SJCRH30 (cell line): ENCODE measurements around the gene LDB2. TPM values are rescaled to one million over a fixed set of nuclear protein-coding genes. Genes with fewer than 3 reads are reported as not detected.

Experiments
- DNase-seq, 2 experiments: peaks; one replicate each; pipeline ENCODE4 v3.0.0-alpha.2; 2015 to 2020
- H3K27ac ChIP-seq: fragments of 250-450 bp; sonication (Bioruptor Pico); 2 replicates; pipeline ENCODE4 v1.5.1; 2020; ENCODE audit warnings: mild to moderate bottlenecking, moderate library complexity
- H3K27me3 ChIP-seq: fragments of 250-450 bp; sonication (Bioruptor Pico); 2 replicates; pipeline ENCODE4 v1.5.1; 2020; ENCODE audit warnings: mild to moderate bottlenecking, moderate library complexity
- H3K36me3 ChIP-seq: fragments of 250-450 bp; sonication (Bioruptor Pico); 2 replicates; pipeline ENCODE4 v1.5.1; 2020; ENCODE audit warnings: mild to moderate bottlenecking, moderate library complexity
- H3K4me1 ChIP-seq: fragments of 250-450 bp; sonication (Bioruptor Pico); 2 replicates; pipeline ENCODE4 v1.5.1; 2020; ENCODE audit warnings: mild to moderate bottlenecking, moderate library complexity
- H3K4me3 ChIP-seq: fragments of 250-450 bp; sonication (Bioruptor Pico); 2 replicates; pipeline ENCODE4 v1.5.1; 2020; ENCODE audit warnings: mild to moderate bottlenecking, moderate library complexity
- H3K9me3 ChIP-seq: fragments of 250-450 bp; sonication (Bioruptor Pico); replicated peaks from 2 replicates; pipeline ENCODE4 v1.5.1; 2020; ENCODE audit warnings: mild to moderate bottlenecking, moderate library complexity
- total RNA-seq: library from RNA; depleted of rRNA; stranded (reverse); fragments of >200 nt; shearing (Covaris generic); gene quantifications from 2 replicates; pipeline ENCODE4 v1.2.3, GENCODE V29; 2014

Gene LDB2
- total RNA-seq, 1 experiment from 2014 or later = 0.51 TPM

- Histone ChIP-seq H3K27me3 (peaks cover 11% of the 10 kb centered on the region; the same call in 1 of the 2 replicates), H3K27ac (no peak overlapping the region), H3K4me3 (no peak overlapping the region), H3K9me3 (no peaks in the 10 kb centered on the region), H3K36me3 (no peaks in the 10 kb centered on the region), H3K4me1 (0 out of 2 replicates have a peak, but pooled peaks cover 3% of the 10 kb centered on the region)
- no peak for DNase-seq
Measured at GRCh38 chr4:16593386-16593785, 305.1 kb downstream of the LDB2 start.

DNA sequence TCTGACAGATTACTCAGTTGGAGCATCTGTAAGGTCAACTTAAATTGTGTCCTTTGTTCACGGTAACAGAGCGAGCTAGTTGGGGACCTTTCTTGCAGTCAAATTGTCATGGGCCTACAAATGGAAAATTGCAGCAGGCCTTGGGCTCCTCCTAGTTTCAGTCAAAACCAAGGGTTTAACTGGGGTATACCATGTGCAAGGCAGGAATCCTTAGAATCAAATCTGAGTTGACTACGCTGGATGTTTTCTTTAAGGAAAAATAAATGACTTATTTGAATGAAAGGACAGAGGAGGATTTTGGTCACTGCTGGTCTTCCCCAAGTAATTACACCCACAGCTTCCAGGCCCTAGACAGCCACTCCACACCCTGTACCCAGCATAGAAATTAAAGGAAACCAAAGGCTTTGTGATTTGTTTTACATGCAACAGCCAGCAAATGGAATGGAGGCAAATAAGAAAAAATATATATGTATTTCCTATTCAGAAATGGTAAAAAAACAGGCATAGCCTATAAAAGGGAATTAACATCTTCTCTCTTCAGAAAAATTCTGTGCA is 307.1 kb downstream of the LDB2 start:
- no peak overlapping the region for H3K4me3 ChIP-seq
- H3K27me3 ChIP-seq = peaks cover 11% of the 10 kb centered on the region; the same call in 1 of the 2 replicates
- H3K36me3 ChIP-seq = no peaks in the 10 kb centered on the region
- DNase-seq = no peak
- no peak overlapping the region for H3K27ac ChIP-seq
- no peaks in the 10 kb centered on the region for H3K9me3 ChIP-seq
- H3K4me1 ChIP-seq = no peaks in the 10 kb centered on the region

GRCh38 chr4:16590797-16591196 is 307.6 kb downstream of the LDB2 start:
- peaks cover 11% of the 10 kb centered on the region; the same call in 1 of the 2 replicates for H3K27me3 ChIP-seq
- H3K4me1 ChIP-seq = no peaks in the 10 kb centered on the region
- no peak overlapping the region for H3K27ac ChIP-seq
- no peaks in the 10 kb centered on the region for H3K9me3 ChIP-seq
- DNase-seq = no peak
- H3K36me3 ChIP-seq = no peaks in the 10 kb centered on the region
- H3K4me3 ChIP-seq = no peak overlapping the region

- H3K4me3 ChIP-seq = no peak overlapping the region
- no peaks in the 10 kb centered on the region for H3K9me3 ChIP-seq
- no peaks in the 10 kb centered on the region for H3K4me1 ChIP-seq
- DNase-seq = no peak
- H3K27me3 ChIP-seq = peaks cover 11% of the 10 kb centered on the region; the same call in 1 of the 2 replicates
- H3K36me3 ChIP-seq = no peaks in the 10 kb centered on the region
- H3K27ac ChIP-seq = no peak overlapping the region
Measured at GRCh38 chr4:16588651-16589050, 309.8 kb downstream of the LDB2 start.

- Histone ChIP-seq H3K27me3 (peaks cover 11% of the 10 kb centered on the region; the same call in 1 of the 2 replicates), H3K27ac (no peak overlapping the region), H3K36me3 (no peaks in the 10 kb centered on the region), H3K9me3 (no peaks in the 10 kb centered on the region), H3K4me3 (no peak overlapping the region), H3K4me1 (no peaks in the 10 kb centered on the region)
- DNase-seq = no peak
Measured at GRCh38 chr4:16588149-16588548, 310.3 kb downstream of the LDB2 start.

DNA sequence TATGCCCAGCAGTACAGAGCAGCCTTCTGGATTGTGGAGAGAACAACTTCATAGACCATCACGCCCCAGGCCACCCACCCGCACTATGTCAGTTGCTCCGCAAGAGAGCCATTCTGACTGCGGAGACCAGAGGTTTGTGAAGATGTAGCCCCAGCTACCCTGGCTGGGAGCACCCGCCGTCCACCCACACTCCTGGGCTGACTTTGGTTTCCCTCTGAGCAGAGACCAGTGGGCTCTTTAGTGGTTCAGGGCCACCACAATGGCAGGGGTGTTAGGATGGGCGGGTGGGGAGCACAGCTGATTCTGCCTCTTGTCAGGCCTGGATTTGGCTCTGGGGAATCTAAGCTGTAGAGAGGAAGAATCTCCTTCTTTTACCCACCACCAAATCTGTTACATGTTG is 313.4 kb downstream of the LDB2 start:
- Histone ChIP-seq H3K27me3 (peaks cover under 1% of the 10 kb centered on the region; the same call in 1 of the 2 replicates), H3K4me3 (no peak overlapping the region), H3K4me1 (no peaks in the 10 kb centered on the region), H3K9me3 (no peaks in the 10 kb centered on the region), H3K27ac (no peak overlapping the region), H3K36me3 (no peaks in the 10 kb centered on the region)
- DNase-seq = no peak

DNA sequence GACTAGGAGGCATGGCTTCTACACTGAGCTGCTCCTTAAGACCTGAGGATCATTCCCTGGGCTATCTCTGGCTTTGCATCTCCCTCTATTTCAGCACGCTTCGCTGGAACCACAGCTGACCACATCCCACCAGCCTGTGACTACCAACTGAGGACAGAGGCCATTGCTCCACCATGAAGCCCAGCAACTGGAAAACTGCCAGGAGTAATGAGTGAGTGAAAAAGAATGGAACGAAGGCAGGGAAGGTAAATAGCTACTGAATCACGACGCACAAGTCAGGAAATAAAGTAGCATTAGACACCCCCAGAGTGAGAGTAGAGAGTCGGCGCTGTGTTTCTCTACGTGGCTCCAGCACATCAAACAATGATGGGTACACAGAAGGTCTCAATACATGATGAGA is 314.7 kb downstream of the LDB2 start:
- no peak for DNase-seq
- Histone ChIP-seq H3K27me3 (no peaks in the 10 kb centered on the region), H3K9me3 (no peaks in the 10 kb centered on the region), H3K36me3 (no peaks in the 10 kb centered on the region), H3K4me3 (no peak overlapping the region), H3K4me1 (no peaks in the 10 kb centered on the region), H3K27ac (no peak overlapping the region)

DNA sequence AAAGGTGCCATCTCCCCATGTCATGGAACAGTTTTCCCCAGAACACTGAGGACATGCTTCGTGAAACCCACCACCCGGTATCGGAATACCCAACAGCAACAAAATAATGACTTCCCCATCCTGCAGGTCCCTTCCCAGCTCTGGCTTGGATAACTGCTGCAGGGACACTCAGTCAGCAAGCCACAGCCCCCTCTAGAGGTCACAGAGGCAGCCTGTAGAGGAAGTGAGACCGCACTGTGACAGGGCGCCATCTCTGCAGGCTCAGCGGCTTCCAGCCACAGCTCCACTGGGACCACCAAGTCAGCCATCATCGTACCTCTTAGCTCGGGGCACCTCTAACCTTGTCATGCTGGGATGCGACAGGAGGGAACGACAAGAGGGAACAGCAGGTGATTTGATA is 315.9 kb downstream of the LDB2 start:
- Histone ChIP-seq H3K4me1 (no peaks in the 10 kb centered on the region), H3K36me3 (no peaks in the 10 kb centered on the region), H3K27ac (no peak overlapping the region), H3K27me3 (no peaks in the 10 kb centered on the region), H3K9me3 (no peaks in the 10 kb centered on the region), H3K4me3 (no peak overlapping the region)
- DNase-seq = peak; percentile 8 to 14

DNA sequence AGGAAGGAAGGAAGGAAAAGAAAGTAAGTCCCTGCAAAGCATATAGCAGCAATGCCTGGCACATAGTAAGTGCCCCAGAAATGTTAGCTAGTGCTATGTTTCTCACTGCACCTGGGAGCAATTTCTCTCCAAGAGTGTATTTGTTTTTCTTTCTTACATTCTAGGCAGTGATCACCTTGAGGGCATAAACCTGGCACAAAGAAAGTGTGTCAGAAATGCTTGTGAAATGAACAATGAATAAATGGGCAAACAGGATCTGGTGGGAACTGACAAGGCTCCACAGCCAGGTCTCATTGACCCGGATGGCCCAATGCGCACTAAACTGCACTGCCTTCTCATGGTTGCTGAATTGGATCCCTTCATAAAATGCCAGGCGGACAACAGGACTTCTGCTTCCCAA is 316.4 kb downstream of the LDB2 start:
- DNase-seq = no peak
- H3K36me3 ChIP-seq = no peaks in the 10 kb centered on the region

DNA sequence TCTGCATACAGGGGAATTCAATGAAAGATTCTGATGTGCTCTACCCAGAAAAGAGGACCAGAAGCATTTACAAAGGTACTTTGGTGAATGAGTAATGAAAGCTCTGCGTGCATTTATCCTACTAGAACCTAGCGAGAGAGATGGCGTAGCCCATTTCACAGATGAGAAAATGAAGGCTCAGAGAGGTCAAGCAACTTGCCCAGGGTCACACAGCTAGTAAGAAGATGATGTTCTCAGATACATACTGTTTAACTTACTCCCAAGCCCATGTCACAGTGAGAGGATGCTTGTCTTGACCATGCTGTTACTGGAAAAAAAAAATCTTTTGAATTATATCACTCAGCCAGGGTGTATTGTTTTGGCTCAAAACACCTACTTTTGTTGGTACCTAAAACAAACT is 317.3 kb downstream of the LDB2 start:
- Histone ChIP-seq H3K4me3 (no peak overlapping the region), H3K9me3 (no peaks in the 10 kb centered on the region), H3K36me3 (no peaks in the 10 kb centered on the region), H3K27ac (no peak overlapping the region), H3K27me3 (0 out of 2 replicates have a peak, but pooled peaks cover 3% of the 10 kb centered on the region), H3K4me1 (no peaks in the 10 kb centered on the region)
- no peak for DNase-seq

More for the DNA sequence above, 316.4 kb downstream of the LDB2 start:
- H3K9me3 ChIP-seq = no peaks in the 10 kb centered on the region
- H3K4me3 ChIP-seq = no peak overlapping the region
- H3K27me3 ChIP-seq = no peaks in the 10 kb centered on the region
- no peaks in the 10 kb centered on the region for H3K4me1 ChIP-seq
- H3K27ac ChIP-seq = no peak overlapping the region

DNA sequence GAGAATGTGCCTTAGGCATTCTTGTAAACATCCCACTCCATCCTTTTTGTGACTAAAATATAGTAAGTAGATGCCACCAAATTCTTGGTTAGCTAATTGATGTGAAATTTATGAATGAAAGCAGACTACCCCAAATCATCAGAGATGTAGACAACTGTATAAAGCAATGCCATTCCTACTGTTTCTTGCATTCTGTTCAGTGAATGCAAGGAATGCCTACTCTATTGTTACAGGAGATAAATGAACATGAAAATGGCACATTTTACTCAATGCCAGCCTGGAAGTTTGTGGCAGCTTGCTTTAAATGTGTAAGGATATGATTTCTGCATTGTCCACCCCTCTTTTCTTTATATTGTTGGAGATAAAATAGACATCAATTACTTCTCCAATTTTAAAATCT is 317.9 kb downstream of the LDB2 start:
- 0 out of 2 replicates have a peak, but pooled peaks cover 3% of the 10 kb centered on the region for H3K27me3 ChIP-seq
- no peaks in the 10 kb centered on the region for H3K4me1 ChIP-seq
- no peak for DNase-seq
- no peak overlapping the region for H3K27ac ChIP-seq
- no peaks in the 10 kb centered on the region for H3K36me3 ChIP-seq
- H3K4me3 ChIP-seq = no peak overlapping the region
- no peaks in the 10 kb centered on the region for H3K9me3 ChIP-seq

- peak; percentile 26 to 49 for DNase-seq
- Histone ChIP-seq H3K27ac (0 out of 2 replicates have a peak overlapping the region, but pooled peaks have one; percentile 20), H3K9me3 (no peaks in the 10 kb centered on the region), H3K4me1 (no peaks in the 10 kb centered on the region), H3K36me3 (no peaks in the 10 kb centered on the region), H3K27me3 (0 out of 2 replicates have a peak, but pooled peaks cover 3% of the 10 kb centered on the region), H3K4me3 (no peak overlapping the region)
Measured at GRCh38 chr4:16579866-16580265, 318.6 kb downstream of the LDB2 start.

DNA sequence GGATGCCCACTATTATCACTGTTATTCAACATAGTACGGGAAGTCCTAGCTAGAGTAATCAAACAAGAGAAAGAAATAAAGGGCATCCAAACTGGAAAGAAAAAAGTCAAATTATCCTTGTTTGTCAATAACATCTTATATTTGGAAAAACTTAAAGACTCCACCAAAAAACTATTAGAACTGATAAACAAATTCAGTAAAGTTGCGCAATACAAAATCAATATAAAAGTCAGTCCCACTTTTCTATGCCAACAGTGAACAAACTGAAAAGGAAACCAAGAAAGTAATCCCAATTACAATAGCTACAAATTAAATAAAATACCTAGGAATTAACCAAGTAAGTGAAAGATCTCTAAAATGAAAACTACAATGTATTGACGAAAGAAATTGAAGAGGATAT is 321.3 kb downstream of the LDB2 start:
- Histone ChIP-seq H3K9me3 (no peaks in the 10 kb centered on the region), H3K27ac (no peak overlapping the region), H3K4me3 (no peak overlapping the region), H3K27me3 (0 out of 2 replicates have a peak, but pooled peaks cover 5% of the 10 kb centered on the region), H3K36me3 (no peaks in the 10 kb centered on the region), H3K4me1 (no peaks in the 10 kb centered on the region)
- no peak for DNase-seq

DNA sequence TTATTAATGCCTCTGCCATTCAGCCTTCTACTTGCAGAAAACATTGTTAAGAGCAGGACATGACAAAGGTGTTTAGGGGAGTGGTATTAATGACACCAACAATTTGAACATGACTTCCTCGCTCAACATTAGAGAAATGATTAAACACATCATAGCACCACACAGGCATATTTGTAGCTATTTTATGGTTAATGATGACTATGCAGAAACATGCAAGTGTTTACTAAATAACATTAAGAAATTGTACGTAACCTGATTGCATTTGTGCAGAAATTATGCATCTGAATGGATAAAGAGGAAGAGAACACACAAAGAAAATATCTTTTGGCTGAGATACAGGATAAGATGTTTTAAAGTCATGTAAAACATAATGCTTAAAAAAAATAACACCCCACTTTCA is 323.5 kb downstream of the LDB2 start:
- Histone ChIP-seq H3K4me3 (no peak overlapping the region), H3K9me3 (no peaks in the 10 kb centered on the region; the same call in 1 of the 2 replicates), H3K4me1 (no peaks in the 10 kb centered on the region), H3K27me3 (0 out of 2 replicates have a peak, but pooled peaks cover 5% of the 10 kb centered on the region), H3K36me3 (no peaks in the 10 kb centered on the region), H3K27ac (no peak overlapping the region)
- DNase-seq = no peak

- H3K27me3 ChIP-seq = 0 out of 2 replicates have a peak, but pooled peaks cover 5% of the 10 kb centered on the region
- no peak for DNase-seq
- no peak overlapping the region for H3K4me3 ChIP-seq
- no peaks in the 10 kb centered on the region for H3K4me1 ChIP-seq
- H3K27ac ChIP-seq = no peak overlapping the region
- H3K9me3 ChIP-seq = no peaks in the 10 kb centered on the region; the same call in 1 of the 2 replicates
- no peaks in the 10 kb centered on the region for H3K36me3 ChIP-seq
Measured at GRCh38 chr4:16573739-16574138, 324.7 kb downstream of the LDB2 start.

DNA sequence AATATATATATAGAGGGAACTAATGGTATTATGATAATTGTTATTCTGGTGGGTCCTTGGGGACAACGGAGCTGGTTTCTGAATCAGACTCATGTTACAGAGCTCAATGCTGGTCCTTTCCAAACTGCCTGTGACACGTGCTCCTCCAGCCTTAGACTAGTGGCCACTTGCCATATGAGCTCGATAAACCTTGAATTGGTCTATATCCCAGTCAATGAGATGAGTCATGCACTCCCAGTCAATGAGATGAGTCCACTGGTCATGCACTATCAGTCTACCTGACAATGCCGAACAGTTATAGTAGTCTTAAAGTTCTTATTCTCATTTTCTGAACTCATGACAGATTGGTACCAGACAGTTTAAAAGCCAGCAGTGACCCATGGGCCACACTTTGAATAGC is 325.2 kb downstream of the LDB2 start:
- Histone ChIP-seq H3K9me3 (no peaks in the 10 kb centered on the region; the same call in 1 of the 2 replicates), H3K27ac (no peak overlapping the region), H3K4me1 (no peaks in the 10 kb centered on the region), H3K27me3 (0 out of 2 replicates have a peak, but pooled peaks cover 5% of the 10 kb centered on the region), H3K36me3 (no peaks in the 10 kb centered on the region), H3K4me3 (no peak overlapping the region)
- DNase-seq = no peak
